HepG2 (cell line): Measurements from ENCODE around the gene CAT. TPM values are rescaled to one million over a fixed set of nuclear protein-coding genes. Genes with fewer than 3 reads are reported as not detected.

Experiments used
- ATAC-seq: fragments of 200-7000 bp; cut with Tn5 transposase; 3 replicates; pipeline ENCODE4 v1.9.1; 2020; ENCODE audit warnings: mild to moderate bottlenecking, moderate library complexity
- BruUV-seq: library from RNA; stranded (reverse); fragments of 400-500 nt; replicated peaks from 2 replicates; lab custom pipeline; 2021; lab: Mats Ljungman, UMichigan
- CTCF ChIA-PET: fragments of 300-600 bp; formaldehyde crosslinking; extraction: SDS; loops from one replicate; lab custom pipeline; 2021; ENCODE audit warnings: low total read pairs, inconsistent platforms, low intra/inter-chr PET ratio; lab: Yijun Ruan, JAX
- POLR2A ChIA-PET: fragments of 350-600 bp; sonication (Branson Sonifier 250); formaldehyde crosslinking; loops from one replicate; lab custom pipeline; 2020; ENCODE audit warnings: antibody characterized with exemption, inconsistent platforms; lab: Yijun Ruan, JAX
- DNase-seq: peaks from one replicate; pipeline ENCODE4 v3.0.0-alpha.2; 2015; ENCODE audit warnings: low spot score
- FAIRE-seq: peaks from 3 replicates; lab custom pipeline; 2011; peaks lifted over from hg19 to GRCh38; lab: Jason Lieb, UNC
- H2AFZ ChIP-seq: one replicate; pipeline ENCODE4 v1.6.1; 2011; ENCODE audit warnings: low read length, inconsistent platforms
- H3K27ac ChIP-seq: fragments of 300-600 bp; 3 replicates; pipeline ENCODE4 v1.8.0; 2011; ENCODE audit warnings: mixed run types, mild to moderate bottlenecking, mixed read lengths, low read length, inconsistent platforms; ENCODE audit not compliant: insufficient read depth; ENCODE audit errors: extremely low read length
- H3K27me3 ChIP-seq, 2 experiments: fragments of 200-600 bp in 1 of 2; 2 replicates in 1 of 2; 3 replicates in 1 of 2; pipeline versions ENCODE4 v1.6.0 to v1.8.0; 2011; ENCODE audit warnings: low read length in 2 of 2, mild to moderate bottlenecking in 2 of 2, moderate library complexity in 2 of 2, inconsistent platforms in 1 of 2; ENCODE audit not compliant: insufficient read depth in 2 of 2, control insufficient read depth in 1 of 2
- H3K36me3 ChIP-seq, 2 experiments: fragments of 200-600 bp in 1 of 2; replicated peaks in 1 of 2; 2 replicates in 1 of 2; 3 replicates in 1 of 2; pipeline versions ENCODE4 v1.5.1 to v1.8.0; 2011; ENCODE audit warnings: low read length in 2 of 2, inconsistent platforms in 1 of 2; ENCODE audit not compliant: insufficient read depth in 2 of 2, control insufficient read depth in 1 of 2
- H3K4me1 ChIP-seq: 2 replicates; pipeline ENCODE4 v1.5.1; 2012; ENCODE audit warnings: low read length, inconsistent platforms; ENCODE audit not compliant: insufficient read depth
- H3K4me2 ChIP-seq: 2 replicates; pipeline ENCODE4 v1.6.0; 2011; ENCODE audit warnings: low read depth, low read length, inconsistent platforms
- H3K4me3 ChIP-seq, 3 experiments: fragments of 200-600 bp in 1 of 3; sonication (generic), shearing (Covaris generic) in 1 of 3; replicated peaks in 1 of 3; 2 replicates each; pipeline ENCODE4 v1.5.1; 2011 to 2016; ENCODE audit warnings: low read length in 3 of 3, inconsistent platforms in 2 of 3, low read depth in 2 of 3, mild to moderate bottlenecking in 2 of 3, control low read depth in 1 of 3, mixed read lengths in 1 of 3; ENCODE audit not compliant: insufficient read depth in 1 of 3
- H3K79me2 ChIP-seq: one replicate; pipeline ENCODE4 v1.6.1; 2011; ENCODE audit warnings: low read length, inconsistent platforms; ENCODE audit not compliant: insufficient read depth
- H3K9ac ChIP-seq: 2 replicates; pipeline ENCODE4 v1.6.0; 2011; ENCODE audit warnings: mild to moderate bottlenecking, low read depth, low read length, inconsistent platforms; ENCODE audit not compliant: insufficient read depth
- H3K9me3 ChIP-seq: 2 replicates; pipeline ENCODE4 v1.5.1; 2012; ENCODE audit warnings: mild to moderate bottlenecking, low read length
- H4K20me1 ChIP-seq: 2 replicates; pipeline ENCODE4 v1.6.0; 2011; ENCODE audit warnings: inconsistent platforms, mild to moderate bottlenecking, low read length, moderate library complexity; ENCODE audit not compliant: insufficient read depth
- ZNF784 ChIP-seq: sonication (generic); formaldehyde crosslinking; IDR thresholded peaks from 2 replicates; pipeline ENCODE4 v1.5.1; 2020; ENCODE audit warnings: missing genetic modification reagents, mild to moderate bottlenecking, borderline replicate concordance
- WGBS: methylation state at CpG from one replicate; pipeline ENCODE4 v1.1.6; 2017; ENCODE audit warnings: low lambda C conversion rate; 5-methylcytosine and 5-hydroxymethylcytosine counted together
- in situ Hi-C: cut with HindIII; loops from 2 replicates; pipeline ENCODE4 v1.10.0; 2017; ENCODE audit warnings: low pct_unique_long_range_greater_than_20kb; ENCODE audit not compliant: extremely low pct_ligation_motif_present
- intact Hi-C: fragments of 100-400 bp; cut with micrococcal nuclease; formaldehyde crosslinking; loops from one replicate; pipeline ENCODE4 v1.10.0; 2022; ENCODE audit not compliant: unreplicated experiment
- polyA plus RNA-seq, 8 experiments: library from polyadenylated mRNA; depleted of rRNA in 3 of 8; stranded (reverse) in 7 of 8; unstranded in 1 of 8; fragments of >200 nt; fragmentation: Illumina TruSeq in 4 of 8; extraction: Trizol in 4 of 8; gene quantifications; 2 replicates each; pipeline versions ENCODE4 v1.2.1 to v1.2.3, GENCODE V29; 2011 to 2016; ENCODE audit warnings: low read depth in 4 of 8, missing spikeins in 1 of 8, mixed read lengths in 1 of 8; ENCODE audit not compliant: insufficient read depth in 1 of 8
- total RNA-seq, 5 experiments: library from RNA; depleted of rRNA; stranded (reverse); fragments of >200 nt; fragmentation: Illumina TruSeq; extraction: Trizol; gene quantifications; 2 replicates each; pipeline ENCODE4 v1.2.3, GENCODE V29; 2016; ENCODE audit warnings: low read depth in 1 of 5
- TF ChIP-seq, protein P1 (sequence below): sonication (generic); formaldehyde crosslinking; IDR thresholded peaks from 2 replicates; pipeline ENCODE4 v1.4.0; 2020; ENCODE audit warnings: missing genetic modification reagents

CAT gene
- total and polyA plus RNA-seq, 2 of the 13 experiments (the other 11 are each of a cell fraction or from before 2014, with no cell fraction given): 107 to 136 TPM

GRCh38 chr11:34495239-34495723, 56.5 kb downstream of the CAT start:
- Histone ChIP-seq H3K9me3 (no peaks in the 10 kb centered on the region), H4K20me1 (no peaks in the 10 kb centered on the region), H3K27me3 (no peaks in the 10 kb centered on the region), H2AFZ (no peak overlapping the region), H3K79me2 (no peaks in the 10 kb centered on the region), H3K4me1 (peaks cover 48% of the 10 kb centered on the region), H3K9ac (no peak overlapping the region), H3K4me2 (peak overlapping the region; percentile 49; the same call in 1 of the 2 replicates), H3K4me3 (peak overlapping the region in 1 of 3 experiments; percentile 35; a peak in 1 of 6 replicates), H3K36me3 (no peaks in the 10 kb centered on the region), H3K27ac (peak overlapping the region; percentile 63)
- DNase-seq: no peak
- no peak for ATAC-seq
- WGBS: 83% methylated on average over 12 of the region's 12 CpGs
- FAIRE-seq: no peak
- no TSS peak for BruUV-seq
- ChIA-PET POLR2A (interaction anchor here (1.1 to 1.4 kb wide), 3 partner anchors 10 to 435 kb away, joined by 3 to 6 read pairs (median 4); no protein-coding TSS in a partner anchor), CTCF (no interaction called here)
- TF ChIP-seq ZNF784 (CRISPR knock-in tag): no peak
- TF ChIP-seq, protein P1, sequence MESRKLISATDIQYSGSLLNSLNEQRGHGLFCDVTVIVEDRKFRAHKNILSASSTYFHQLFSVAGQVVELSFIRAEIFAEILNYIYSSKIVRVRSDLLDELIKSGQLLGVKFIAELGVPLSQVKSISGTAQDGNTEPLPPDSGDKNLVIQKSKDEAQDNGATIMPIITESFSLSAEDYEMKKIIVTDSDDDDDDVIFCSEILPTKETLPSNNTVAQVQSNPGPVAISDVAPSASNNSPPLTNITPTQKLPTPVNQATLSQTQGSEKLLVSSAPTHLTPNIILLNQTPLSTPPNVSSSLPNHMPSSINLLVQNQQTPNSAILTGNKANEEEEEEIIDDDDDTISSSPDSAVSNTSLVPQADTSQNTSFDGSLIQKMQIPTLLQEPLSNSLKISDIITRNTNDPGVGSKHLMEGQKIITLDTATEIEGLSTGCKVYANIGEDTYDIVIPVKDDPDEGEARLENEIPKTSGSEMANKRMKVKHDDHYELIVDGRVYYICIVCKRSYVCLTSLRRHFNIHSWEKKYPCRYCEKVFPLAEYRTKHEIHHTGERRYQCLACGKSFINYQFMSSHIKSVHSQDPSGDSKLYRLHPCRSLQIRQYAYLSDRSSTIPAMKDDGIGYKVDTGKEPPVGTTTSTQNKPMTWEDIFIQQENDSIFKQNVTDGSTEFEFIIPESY (CRISPR knock-in tag): 0 out of 2 replicates have a peak, but pooled peaks have one; percentile 34
- intact Hi-C loops (loop anchor here (5.0 kb wide), 1 partner anchor 897 kb away; no protein-coding TSS in a partner anchor), in situ Hi-C loops (loop anchor here (10.0 to 25.0 kb wide), 3 partner anchors 330 to 640 kb away; no protein-coding TSS in a partner anchor)
